SK-N-SH treated with all-trans-retinoic acid at 6 μM for 48 hours (cell line): ENCODE results near the gene LRMDA.

Experiments used
- ATAC-seq: fragments of 200-7000 bp; cut with Tn5 transposase; 3 replicates; pipeline ENCODE4 v1.9.1; 2020; ENCODE audit warnings: mild to moderate bottlenecking, moderate library complexity
- ARNTL ChIP-seq: fragments of 450-650 bp; formaldehyde crosslinking; IDR thresholded peaks from 2 replicates; pipeline ENCODE4 v1.5.0; 2020; ENCODE audit warnings: low read depth, mild to moderate bottlenecking, moderate library complexity, borderline replicate concordance
- BACH2 ChIP-seq: fragments of 250-450 bp; sonication (Bioruptor Pico); IDR thresholded peaks from 2 replicates; pipeline ENCODE4 v1.9.0; 2021; ENCODE audit warnings: mild to moderate bottlenecking, borderline replicate concordance
- CSDC2 ChIP-seq: fragments of 250-450 bp; sonication (Bioruptor Pico); IDR thresholded peaks from 2 replicates; pipeline ENCODE4 v1.5.0; 2020; ENCODE audit warnings: mild to moderate bottlenecking, moderate library complexity
- ESRRG ChIP-seq: fragments of 250-450 bp; sonication (Bioruptor Pico); IDR thresholded peaks from 2 replicates; pipeline ENCODE4 v1.6.1; 2021; ENCODE audit warnings: mild to moderate bottlenecking
- GLIS3 ChIP-seq: fragments of 250-450 bp; sonication (Bioruptor Pico); IDR thresholded peaks from 2 replicates; pipeline ENCODE4 v1.5.0; 2020; ENCODE audit warnings: mild to moderate bottlenecking, moderate library complexity
- ISL1 ChIP-seq: fragments of 250-450 bp; sonication (Bioruptor Pico); IDR thresholded peaks from 2 replicates; pipeline ENCODE4 v2.1.2; 2022; ENCODE audit warnings: mild to moderate bottlenecking, moderate library complexity
- OSR1 ChIP-seq: fragments of 250-450 bp; sonication (Bioruptor Pico); IDR thresholded peaks from 2 replicates; pipeline ENCODE4 v1.8.0; 2022; ENCODE audit warnings: moderate library complexity, mild to moderate bottlenecking, inconsistent platforms
- PPARA ChIP-seq: fragments of 250-450 bp; sonication (Bioruptor Pico); IDR thresholded peaks from 2 replicates; pipeline ENCODE4 v1.5.0; 2020; ENCODE audit warnings: mild to moderate bottlenecking, borderline replicate concordance
- RARB ChIP-seq: fragments of 250-450 bp; sonication (Bioruptor Pico); IDR thresholded peaks from 2 replicates; pipeline ENCODE4 v1.8.0; 2021; ENCODE audit warnings: mild to moderate bottlenecking, moderate library complexity
- SNAI2 ChIP-seq: fragments of 250-450 bp; sonication (Bioruptor Pico); IDR thresholded peaks from 2 replicates; pipeline ENCODE4 v1.5.0; 2020; ENCODE audit warnings: mild to moderate bottlenecking, moderate library complexity
- TCF4 ChIP-seq: fragments of 250-450 bp; sonication (Bioruptor Pico); IDR thresholded peaks from 2 replicates; pipeline ENCODE4 v1.8.0; 2021; ENCODE audit warnings: mild to moderate bottlenecking, moderate library complexity, borderline replicate concordance
- TOX ChIP-seq: fragments of 250-450 bp; sonication (Bioruptor Pico); IDR thresholded peaks from 2 replicates; pipeline ENCODE4 v1.8.0; 2021; ENCODE audit warnings: mild to moderate bottlenecking, moderate library complexity, borderline replicate concordance
- ZC3H10 ChIP-seq: fragments of 250-450 bp; sonication (Bioruptor Pico); IDR thresholded peaks from 2 replicates; pipeline ENCODE4 v1.5.1; 2021; ENCODE audit warnings: mild to moderate bottlenecking, moderate library complexity
- ZFP3 ChIP-seq: fragments of 250-450 bp; sonication (Bioruptor Pico); IDR thresholded peaks from 2 replicates; pipeline ENCODE4 v1.5.0; 2020; ENCODE audit warnings: mild to moderate bottlenecking, moderate library complexity
- ZFP30 ChIP-seq: fragments of 450-650 bp; formaldehyde crosslinking; IDR thresholded peaks from 2 replicates; pipeline ENCODE4 v1.5.0; 2022; ENCODE audit warnings: mild to moderate bottlenecking, moderate library complexity
- ZNF565 ChIP-seq: fragments of 450-650 bp; formaldehyde crosslinking; conservative IDR thresholded peaks from 2 replicates; pipeline ENCODE4 v1.5.0; 2020; ENCODE audit warnings: low read depth, mild to moderate bottlenecking, moderate library complexity
- ZNF70 ChIP-seq: fragments of 450-650 bp; formaldehyde crosslinking; IDR thresholded peaks from 2 replicates; pipeline ENCODE4 v1.5.0; 2020; ENCODE audit warnings: mild to moderate bottlenecking, moderate library complexity
- ZNF8 ChIP-seq: fragments of 450-650 bp; formaldehyde crosslinking; IDR thresholded peaks from 2 replicates; pipeline ENCODE4 v1.5.0; 2020; ENCODE audit warnings: mild to moderate bottlenecking, moderate library complexity
- TF ChIP-seq, protein P1 (sequence below): fragments of 250-450 bp; sonication (Bioruptor Pico); IDR thresholded peaks from 2 replicates; pipeline ENCODE4 v1.5.1; 2020; ENCODE audit warnings: low read depth, mild to moderate bottlenecking, moderate library complexity
- TF ChIP-seq, protein P2 (sequence below): fragments of 250-450 bp; sonication (Bioruptor Pico); IDR thresholded peaks from 2 replicates; pipeline ENCODE4 v1.5.0; 2020; ENCODE audit warnings: mild to moderate bottlenecking, moderate library complexity
- TF ChIP-seq, protein P3 (sequence below): fragments of 250-450 bp; sonication (Bioruptor Pico); IDR thresholded peaks from 2 replicates; pipeline ENCODE4 v1.5.1; 2021; ENCODE audit warnings: mild to moderate bottlenecking, moderate library complexity
- TF ChIP-seq, protein P4 (sequence below): fragments of 250-450 bp; sonication (Bioruptor Pico); IDR thresholded peaks from 2 replicates; pipeline ENCODE4 v1.8.0; 2021; ENCODE audit warnings: low read depth, mild to moderate bottlenecking, moderate library complexity, borderline replicate concordance
- TF ChIP-seq, protein P5 (sequence below): fragments of 250-450 bp; sonication (Bioruptor Pico); IDR thresholded peaks from 2 replicates; pipeline ENCODE4 v1.8.0; 2020; ENCODE audit warnings: mild to moderate bottlenecking, moderate library complexity, borderline replicate concordance

Gene LRMDA

DNA sequence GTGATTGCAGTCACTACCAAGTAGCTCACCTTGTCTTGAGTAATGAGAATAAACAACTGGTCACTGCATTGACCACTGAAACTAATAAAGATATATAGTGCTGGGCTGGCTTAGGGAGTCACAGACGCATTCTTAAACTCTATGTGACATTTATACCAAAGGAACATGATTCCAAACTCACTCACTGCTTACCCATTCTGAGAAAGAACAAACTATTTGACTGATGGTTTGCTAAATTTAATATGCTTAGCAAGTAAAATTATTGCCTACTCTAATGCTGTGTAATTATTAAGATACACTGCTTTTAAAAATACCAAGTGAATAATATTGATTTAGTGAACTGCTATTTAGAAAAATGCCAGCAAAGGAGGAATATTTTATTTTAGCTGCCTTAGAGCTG, 191.1 kb downstream of the LRMDA start:
- ATAC-seq, result no peak
- TF ChIP-seq ISL1 (CRISPR knock-in tag) (no peak), CSDC2 (CRISPR knock-in tag) (no peak), ZC3H10 (no peak), ZNF8 (CRISPR knock-in tag) (no peak), ARNTL (no peak), TOX (CRISPR knock-in tag) (no peak), SNAI2 (no peak), PPARA (CRISPR knock-in tag) (no peak), ESRRG (CRISPR knock-in tag) (no peak), OSR1 (CRISPR knock-in tag) (no peak), ZFP30 (no peak), TCF4 (CRISPR knock-in tag) (no peak), ZNF70 (no peak)
- TF ChIP-seq, protein P1, sequence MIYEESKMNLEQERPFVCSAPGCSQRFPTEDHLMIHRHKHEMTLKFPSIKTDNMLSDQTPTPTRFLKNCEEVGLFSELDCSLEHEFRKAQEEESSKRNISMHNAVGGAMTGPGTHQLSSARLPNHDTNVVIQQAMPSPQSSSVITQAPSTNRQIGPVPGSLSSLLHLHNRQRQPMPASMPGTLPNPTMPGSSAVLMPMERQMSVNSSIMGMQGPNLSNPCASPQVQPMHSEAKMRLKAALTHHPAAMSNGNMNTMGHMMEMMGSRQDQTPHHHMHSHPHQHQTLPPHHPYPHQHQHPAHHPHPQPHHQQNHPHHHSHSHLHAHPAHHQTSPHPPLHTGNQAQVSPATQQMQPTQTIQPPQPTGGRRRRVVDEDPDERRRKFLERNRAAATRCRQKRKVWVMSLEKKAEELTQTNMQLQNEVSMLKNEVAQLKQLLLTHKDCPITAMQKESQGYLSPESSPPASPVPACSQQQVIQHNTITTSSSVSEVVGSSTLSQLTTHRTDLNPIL (CRISPR knock-in tag), result no peak
- TF ChIP-seq, protein P2, sequence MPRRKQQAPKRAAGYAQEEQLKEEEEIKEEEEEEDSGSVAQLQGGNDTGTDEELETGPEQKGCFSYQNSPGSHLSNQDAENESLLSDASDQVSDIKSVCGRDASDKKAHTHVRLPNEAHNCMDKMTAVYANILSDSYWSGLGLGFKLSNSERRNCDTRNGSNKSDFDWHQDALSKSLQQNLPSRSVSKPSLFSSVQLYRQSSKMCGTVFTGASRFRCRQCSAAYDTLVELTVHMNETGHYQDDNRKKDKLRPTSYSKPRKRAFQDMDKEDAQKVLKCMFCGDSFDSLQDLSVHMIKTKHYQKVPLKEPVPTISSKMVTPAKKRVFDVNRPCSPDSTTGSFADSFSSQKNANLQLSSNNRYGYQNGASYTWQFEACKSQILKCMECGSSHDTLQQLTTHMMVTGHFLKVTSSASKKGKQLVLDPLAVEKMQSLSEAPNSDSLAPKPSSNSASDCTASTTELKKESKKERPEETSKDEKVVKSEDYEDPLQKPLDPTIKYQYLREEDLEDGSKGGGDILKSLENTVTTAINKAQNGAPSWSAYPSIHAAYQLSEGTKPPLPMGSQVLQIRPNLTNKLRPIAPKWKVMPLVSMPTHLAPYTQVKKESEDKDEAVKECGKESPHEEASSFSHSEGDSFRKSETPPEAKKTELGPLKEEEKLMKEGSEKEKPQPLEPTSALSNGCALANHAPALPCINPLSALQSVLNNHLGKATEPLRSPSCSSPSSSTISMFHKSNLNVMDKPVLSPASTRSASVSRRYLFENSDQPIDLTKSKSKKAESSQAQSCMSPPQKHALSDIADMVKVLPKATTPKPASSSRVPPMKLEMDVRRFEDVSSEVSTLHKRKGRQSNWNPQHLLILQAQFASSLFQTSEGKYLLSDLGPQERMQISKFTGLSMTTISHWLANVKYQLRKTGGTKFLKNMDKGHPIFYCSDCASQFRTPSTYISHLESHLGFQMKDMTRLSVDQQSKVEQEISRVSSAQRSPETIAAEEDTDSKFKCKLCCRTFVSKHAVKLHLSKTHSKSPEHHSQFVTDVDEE (CRISPR knock-in tag), result no peak
- TF ChIP-seq, protein P3, sequence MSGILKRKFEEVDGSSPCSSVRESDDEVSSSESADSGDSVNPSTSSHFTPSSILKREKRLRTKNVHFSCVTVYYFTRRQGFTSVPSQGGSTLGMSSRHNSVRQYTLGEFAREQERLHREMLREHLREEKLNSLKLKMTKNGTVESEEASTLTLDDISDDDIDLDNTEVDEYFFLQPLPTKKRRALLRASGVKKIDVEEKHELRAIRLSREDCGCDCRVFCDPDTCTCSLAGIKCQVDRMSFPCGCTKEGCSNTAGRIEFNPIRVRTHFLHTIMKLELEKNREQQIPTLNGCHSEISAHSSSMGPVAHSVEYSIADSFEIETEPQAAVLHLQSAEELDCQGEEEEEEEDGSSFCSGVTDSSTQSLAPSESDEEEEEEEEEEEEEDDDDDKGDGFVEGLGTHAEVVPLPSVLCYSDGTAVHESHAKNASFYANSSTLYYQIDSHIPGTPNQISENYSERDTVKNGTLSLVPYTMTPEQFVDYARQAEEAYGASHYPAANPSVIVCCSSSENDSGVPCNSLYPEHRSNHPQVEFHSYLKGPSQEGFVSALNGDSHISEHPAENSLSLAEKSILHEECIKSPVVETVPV (CRISPR knock-in tag), result no peak
- TF ChIP-seq, protein P4, sequence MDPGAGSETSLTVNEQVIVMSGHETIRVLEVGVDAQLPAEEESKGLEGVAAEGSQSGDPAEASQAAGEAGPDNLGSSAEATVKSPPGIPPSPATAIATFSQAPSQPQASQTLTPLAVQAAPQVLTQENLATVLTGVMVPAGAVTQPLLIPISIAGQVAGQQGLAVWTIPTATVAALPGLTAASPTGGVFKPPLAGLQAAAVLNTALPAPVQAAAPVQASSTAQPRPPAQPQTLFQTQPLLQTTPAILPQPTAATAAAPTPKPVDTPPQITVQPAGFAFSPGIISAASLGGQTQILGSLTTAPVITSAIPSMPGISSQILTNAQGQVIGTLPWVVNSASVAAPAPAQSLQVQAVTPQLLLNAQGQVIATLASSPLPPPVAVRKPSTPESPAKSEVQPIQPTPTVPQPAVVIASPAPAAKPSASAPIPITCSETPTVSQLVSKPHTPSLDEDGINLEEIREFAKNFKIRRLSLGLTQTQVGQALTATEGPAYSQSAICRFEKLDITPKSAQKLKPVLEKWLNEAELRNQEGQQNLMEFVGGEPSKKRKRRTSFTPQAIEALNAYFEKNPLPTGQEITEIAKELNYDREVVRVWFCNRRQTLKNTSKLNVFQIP (CRISPR knock-in tag), result no peak

DNA sequence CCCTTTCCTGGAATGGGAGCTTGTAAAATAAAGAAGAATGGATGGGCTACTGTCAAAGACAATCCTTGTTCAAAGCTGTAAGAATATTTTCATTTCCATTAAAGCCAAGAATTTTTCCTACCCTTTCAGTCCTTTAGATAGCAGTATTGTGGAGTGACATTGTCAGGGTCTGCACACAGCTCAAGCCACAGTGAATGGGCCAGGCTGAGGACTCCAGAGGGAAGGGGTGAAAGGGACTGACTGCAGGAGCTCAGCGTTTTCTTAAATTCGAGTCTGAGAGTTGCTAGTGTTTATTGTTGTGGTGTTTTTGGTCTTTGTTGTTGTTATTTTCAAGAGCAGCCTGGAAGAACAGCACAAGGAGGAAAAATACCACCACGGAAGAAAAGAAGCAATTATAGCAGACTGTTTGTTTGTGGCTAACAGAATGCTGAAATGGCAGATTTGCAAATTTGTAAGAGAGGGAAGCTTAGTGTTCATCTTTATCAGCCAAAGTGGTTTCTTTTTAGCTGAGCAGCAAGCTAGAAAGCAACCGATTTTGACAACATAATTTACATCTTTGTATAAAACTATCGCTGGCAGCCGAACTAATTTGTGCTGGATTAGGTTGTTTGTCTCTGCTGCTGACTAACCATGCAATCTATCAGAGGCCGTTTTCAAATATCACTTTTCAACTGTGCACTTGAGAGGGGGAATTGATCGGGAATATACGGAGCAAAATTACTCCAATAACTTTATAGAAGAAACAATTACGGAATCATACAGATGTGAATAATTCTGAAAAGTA, 192.1 kb downstream of the LRMDA start:
- ATAC-seq, result no peak
- no peak for TF ChIP-seq RARB (CRISPR knock-in tag)
- TF ChIP-seq ZNF8 (CRISPR knock-in tag), result no peak
- TF ChIP-seq BACH2 (CRISPR knock-in tag), result no peak
- TF ChIP-seq ISL1 (CRISPR knock-in tag), result no peak
- no peak for TF ChIP-seq GLIS3 (CRISPR knock-in tag)
- TF ChIP-seq, protein P5, sequence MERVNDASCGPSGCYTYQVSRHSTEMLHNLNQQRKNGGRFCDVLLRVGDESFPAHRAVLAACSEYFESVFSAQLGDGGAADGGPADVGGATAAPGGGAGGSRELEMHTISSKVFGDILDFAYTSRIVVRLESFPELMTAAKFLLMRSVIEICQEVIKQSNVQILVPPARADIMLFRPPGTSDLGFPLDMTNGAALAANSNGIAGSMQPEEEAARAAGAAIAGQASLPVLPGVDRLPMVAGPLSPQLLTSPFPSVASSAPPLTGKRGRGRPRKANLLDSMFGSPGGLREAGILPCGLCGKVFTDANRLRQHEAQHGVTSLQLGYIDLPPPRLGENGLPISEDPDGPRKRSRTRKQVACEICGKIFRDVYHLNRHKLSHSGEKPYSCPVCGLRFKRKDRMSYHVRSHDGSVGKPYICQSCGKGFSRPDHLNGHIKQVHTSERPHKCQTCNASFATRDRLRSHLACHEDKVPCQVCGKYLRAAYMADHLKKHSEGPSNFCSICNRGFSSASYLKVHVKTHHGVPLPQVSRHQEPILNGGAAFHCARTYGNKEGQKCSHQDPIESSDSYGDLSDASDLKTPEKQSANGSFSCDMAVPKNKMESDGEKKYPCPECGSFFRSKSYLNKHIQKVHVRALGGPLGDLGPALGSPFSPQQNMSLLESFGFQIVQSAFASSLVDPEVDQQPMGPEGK (CRISPR knock-in tag), result no peak
- TF ChIP-seq ARNTL, result no peak
- no peak for TF ChIP-seq ZNF565
- TF ChIP-seq, protein P3 (CRISPR knock-in tag), result no peak
- no peak for TF ChIP-seq TOX (CRISPR knock-in tag)
- no peak for TF ChIP-seq ESRRG (CRISPR knock-in tag)
- no peak for TF ChIP-seq SNAI2
- TF ChIP-seq ZNF70, result no peak
- no peak for TF ChIP-seq PPARA (CRISPR knock-in tag)
- TF ChIP-seq ZFP3 (CRISPR knock-in tag), result no peak
- no peak for TF ChIP-seq CSDC2 (CRISPR knock-in tag)
- TF ChIP-seq, protein P2 (CRISPR knock-in tag), result no peak
- TF ChIP-seq ZC3H10, result no peak
- no peak for TF ChIP-seq ZFP30
